ENCODE measurements around the gene ADORA1.

The ADORA1 gene

DNA sequence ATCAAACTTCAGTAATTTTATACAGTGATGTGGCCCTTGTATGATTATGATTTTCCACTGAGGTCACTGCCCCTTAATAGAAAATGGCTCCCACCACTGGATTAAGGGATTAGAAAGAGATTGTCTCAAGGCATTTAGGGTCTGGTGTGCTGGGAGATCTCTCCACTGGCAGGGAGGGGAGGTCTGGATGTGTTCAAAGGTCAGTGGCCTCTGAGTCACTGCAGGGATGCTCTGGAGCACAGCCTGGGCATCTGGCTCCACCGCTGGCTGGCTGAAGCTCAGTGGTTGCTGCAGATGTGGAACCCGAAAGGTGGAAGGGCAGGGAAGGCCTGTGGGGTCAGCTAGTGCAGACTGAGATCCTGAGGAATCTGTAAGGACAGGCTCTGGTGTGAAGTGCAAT lies 77.2 kb downstream of the ADORA1 start (continued):
- TF ChIP-seq, protein P1, sequence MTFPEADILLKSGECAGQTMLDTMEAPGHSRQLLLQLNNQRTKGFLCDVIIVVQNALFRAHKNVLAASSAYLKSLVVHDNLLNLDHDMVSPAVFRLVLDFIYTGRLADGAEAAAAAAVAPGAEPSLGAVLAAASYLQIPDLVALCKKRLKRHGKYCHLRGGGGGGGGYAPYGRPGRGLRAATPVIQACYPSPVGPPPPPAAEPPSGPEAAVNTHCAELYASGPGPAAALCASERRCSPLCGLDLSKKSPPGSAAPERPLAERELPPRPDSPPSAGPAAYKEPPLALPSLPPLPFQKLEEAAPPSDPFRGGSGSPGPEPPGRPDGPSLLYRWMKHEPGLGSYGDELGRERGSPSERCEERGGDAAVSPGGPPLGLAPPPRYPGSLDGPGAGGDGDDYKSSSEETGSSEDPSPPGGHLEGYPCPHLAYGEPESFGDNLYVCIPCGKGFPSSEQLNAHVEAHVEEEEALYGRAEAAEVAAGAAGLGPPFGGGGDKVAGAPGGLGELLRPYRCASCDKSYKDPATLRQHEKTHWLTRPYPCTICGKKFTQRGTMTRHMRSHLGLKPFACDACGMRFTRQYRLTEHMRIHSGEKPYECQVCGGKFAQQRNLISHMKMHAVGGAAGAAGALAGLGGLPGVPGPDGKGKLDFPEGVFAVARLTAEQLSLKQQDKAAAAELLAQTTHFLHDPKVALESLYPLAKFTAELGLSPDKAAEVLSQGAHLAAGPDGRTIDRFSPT (tag by site-specific recombination; IDR thresholded peaks at IDR 0.05): no peak
- TF ChIP-seq ZNF629 (tag by site-specific recombination; IDR thresholded peaks at IDR 0.05): no peak
- TF ChIP-seq, protein P2, sequence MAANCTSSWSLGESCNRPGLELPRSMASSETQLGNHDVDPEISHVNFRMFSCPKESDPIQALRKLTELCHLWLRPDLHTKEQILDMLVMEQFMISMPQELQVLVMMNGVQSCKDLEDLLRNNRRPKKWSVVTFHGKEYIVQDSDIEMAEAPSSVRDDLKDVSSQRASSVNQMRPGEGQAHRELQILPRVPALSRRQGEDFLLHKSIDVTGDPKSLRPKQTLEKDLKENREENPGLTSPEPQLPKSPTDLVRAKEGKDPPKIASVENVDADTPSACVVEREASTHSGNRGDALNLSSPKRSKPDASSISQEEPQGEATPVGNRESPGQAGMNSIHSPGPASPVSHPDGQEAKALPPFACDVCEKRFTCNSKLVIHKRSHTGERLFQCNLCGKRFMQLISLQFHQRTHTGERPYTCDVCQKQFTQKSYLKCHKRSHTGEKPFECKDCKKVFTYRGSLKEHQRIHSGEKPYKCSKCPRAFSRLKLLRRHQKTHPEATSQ (tag by site-specific recombination; IDR thresholded peaks at IDR 0.05): no peak
- TF ChIP-seq ZNF560 (tag by site-specific recombination; IDR thresholded peaks at IDR 0.05; ENCODE audit: borderline replicate concordance): no peak
- TF ChIP-seq ZNF768 (tag by site-specific recombination; IDR thresholded peaks at IDR 0.05): no peak

DNA sequence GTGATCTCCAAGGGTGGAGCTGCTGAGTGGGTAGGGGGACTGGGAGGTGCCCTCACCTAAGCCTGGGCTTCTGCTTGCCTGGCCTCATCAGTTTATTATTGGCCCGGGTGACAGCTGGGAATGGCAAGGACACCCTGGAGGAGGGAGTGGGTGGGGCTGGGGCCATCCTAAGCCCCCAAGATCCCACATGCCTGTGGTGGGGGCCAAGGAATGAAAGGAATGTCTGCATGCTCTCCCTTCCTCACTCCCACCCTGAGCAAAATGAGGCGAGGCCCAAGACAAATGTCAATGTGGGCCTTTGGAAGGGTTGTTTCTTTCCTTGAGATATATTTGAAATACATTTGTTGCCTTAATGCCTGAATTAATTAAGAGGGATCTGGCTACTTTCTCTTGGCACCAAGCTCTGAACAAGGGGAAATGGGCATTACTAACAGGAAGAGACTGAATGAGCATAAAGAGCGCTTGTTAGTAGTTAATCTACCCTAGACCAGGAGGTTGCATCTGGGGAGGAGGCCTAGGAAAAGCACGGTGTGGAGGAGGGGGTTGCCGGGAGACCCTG lies 78.7 kb downstream of the ADORA1 start:
- H3K4me3 ChIP-seq (ENCODE audit: low read depth, low read length): no peak overlapping the region
- H3K4me1 ChIP-seq (ENCODE audit: control insufficient read depth, insufficient read depth, low read length): no peaks in the 10 kb centered on the region
- H3K27ac ChIP-seq (ENCODE audit: extremely low read depth, low read depth, low read length): no peak overlapping the region
- ChIA-PET POLR2A (no interaction called here), CTCF (interaction anchor here (0.6 to 2.1 kb wide), 10 partner anchors 8 to 166 kb away, joined by 3 to 12 read pairs (median 4); no protein-coding TSS in a partner anchor)
- TF ChIP-seq, protein P3, sequence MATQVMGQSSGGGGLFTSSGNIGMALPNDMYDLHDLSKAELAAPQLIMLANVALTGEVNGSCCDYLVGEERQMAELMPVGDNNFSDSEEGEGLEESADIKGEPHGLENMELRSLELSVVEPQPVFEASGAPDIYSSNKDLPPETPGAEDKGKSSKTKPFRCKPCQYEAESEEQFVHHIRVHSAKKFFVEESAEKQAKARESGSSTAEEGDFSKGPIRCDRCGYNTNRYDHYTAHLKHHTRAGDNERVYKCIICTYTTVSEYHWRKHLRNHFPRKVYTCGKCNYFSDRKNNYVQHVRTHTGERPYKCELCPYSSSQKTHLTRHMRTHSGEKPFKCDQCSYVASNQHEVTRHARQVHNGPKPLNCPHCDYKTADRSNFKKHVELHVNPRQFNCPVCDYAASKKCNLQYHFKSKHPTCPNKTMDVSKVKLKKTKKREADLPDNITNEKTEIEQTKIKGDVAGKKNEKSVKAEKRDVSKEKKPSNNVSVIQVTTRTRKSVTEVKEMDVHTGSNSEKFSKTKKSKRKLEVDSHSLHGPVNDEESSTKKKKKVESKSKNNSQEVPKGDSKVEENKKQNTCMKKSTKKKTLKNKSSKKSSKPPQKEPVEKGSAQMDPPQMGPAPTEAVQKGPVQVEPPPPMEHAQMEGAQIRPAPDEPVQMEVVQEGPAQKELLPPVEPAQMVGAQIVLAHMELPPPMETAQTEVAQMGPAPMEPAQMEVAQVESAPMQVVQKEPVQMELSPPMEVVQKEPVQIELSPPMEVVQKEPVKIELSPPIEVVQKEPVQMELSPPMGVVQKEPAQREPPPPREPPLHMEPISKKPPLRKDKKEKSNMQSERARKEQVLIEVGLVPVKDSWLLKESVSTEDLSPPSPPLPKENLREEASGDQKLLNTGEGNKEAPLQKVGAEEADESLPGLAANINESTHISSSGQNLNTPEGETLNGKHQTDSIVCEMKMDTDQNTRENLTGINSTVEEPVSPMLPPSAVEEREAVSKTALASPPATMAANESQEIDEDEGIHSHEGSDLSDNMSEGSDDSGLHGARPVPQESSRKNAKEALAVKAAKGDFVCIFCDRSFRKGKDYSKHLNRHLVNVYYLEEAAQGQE (tag by site-specific recombination; IDR thresholded peaks at IDR 0.05): no peak
- TF ChIP-seq, protein P4, sequence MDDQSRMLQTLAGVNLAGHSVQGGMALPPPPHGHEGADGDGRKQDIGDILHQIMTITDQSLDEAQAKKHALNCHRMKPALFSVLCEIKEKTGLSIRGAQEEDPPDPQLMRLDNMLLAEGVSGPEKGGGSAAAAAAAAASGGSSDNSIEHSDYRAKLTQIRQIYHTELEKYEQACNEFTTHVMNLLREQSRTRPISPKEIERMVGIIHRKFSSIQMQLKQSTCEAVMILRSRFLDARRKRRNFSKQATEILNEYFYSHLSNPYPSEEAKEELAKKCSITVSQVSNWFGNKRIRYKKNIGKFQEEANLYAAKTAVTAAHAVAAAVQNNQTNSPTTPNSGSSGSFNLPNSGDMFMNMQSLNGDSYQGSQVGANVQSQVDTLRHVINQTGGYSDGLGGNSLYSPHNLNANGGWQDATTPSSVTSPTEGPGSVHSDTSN (CRISPR knock-in tag; IDR thresholded peaks at IDR 0.05): no peak
- TF ChIP-seq ZFHX2 (tag by site-specific recombination; conservative IDR thresholded peaks at IDR 0.05): no peak
- TF ChIP-seq, protein P5, sequence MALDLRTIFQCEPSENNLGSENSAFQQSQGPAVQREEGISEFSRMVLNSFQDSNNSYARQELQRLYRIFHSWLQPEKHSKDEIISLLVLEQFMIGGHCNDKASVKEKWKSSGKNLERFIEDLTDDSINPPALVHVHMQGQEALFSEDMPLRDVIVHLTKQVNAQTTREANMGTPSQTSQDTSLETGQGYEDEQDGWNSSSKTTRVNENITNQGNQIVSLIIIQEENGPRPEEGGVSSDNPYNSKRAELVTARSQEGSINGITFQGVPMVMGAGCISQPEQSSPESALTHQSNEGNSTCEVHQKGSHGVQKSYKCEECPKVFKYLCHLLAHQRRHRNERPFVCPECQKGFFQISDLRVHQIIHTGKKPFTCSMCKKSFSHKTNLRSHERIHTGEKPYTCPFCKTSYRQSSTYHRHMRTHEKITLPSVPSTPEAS (tag by site-specific recombination; IDR thresholded peaks at IDR 0.05): no peak
- no peak for TF ChIP-seq ZNF776 (tag by site-specific recombination; IDR thresholded peaks at IDR 0.05; ENCODE audit: borderline replicate concordance)
- no peak for TF ChIP-seq ZNF138 (tag by site-specific recombination; IDR thresholded peaks at IDR 0.05; ENCODE audit: borderline replicate concordance)
- no peak for TF ChIP-seq ZNF214 (tag by site-specific recombination; IDR thresholded peaks at IDR 0.05; ENCODE audit: borderline replicate concordance)
- no peak for TF ChIP-seq ZBTB17 (tag by site-specific recombination; IDR thresholded peaks at IDR 0.05)
- no peak for TF ChIP-seq ZNF626 (tag by site-specific recombination; IDR thresholded peaks at IDR 0.05)
- no peak for TF ChIP-seq ZFP37 (tag by site-specific recombination; IDR thresholded peaks at IDR 0.05)
- TF ChIP-seq OVOL3 (tag by site-specific recombination; IDR thresholded peaks at IDR 0.05): no peak
- no peak for TF ChIP-seq ZEB2 (tag by site-specific recombination; IDR thresholded peaks at IDR 0.05)
- TF ChIP-seq ZNF155 (tag by site-specific recombination; IDR thresholded peaks at IDR 0.05): no peak
- TF ChIP-seq, protein P2 (tag by site-specific recombination; IDR thresholded peaks at IDR 0.05): no peak
- no peaks in the 10 kb centered on the region for H3K9me3 ChIP-seq (ENCODE audit: control insufficient read depth, insufficient read depth, low read depth, low read length)
- no peaks in the 10 kb centered on the region for H3K36me3 ChIP-seq (ENCODE audit: control insufficient read depth in 2 of 2, insufficient read depth in 1 of 2, low read length in 2 of 2)

Data from HEK293 (cell line).